WTC11 (cell line): Measurements from ENCODE around the gene FILIP1L. TPM values are rescaled to one million over a fixed set of nuclear protein-coding genes. Genes with fewer than 3 reads are reported as not detected.

Experiments used
- ATAC-seq: fragments of 200-7000 bp; cut with Tn5 transposase; 2 replicates; pipeline ENCODE4 v1.10.0; 2021; ENCODE audit warnings: mild to moderate bottlenecking, moderate library complexity
- CTCF ChIA-PET: fragments of 300-600 bp; sonication (Branson Sonifier 250); formaldehyde crosslinking; loops from one replicate; lab custom pipeline; 2021; ENCODE audit warnings: antibody characterized with exemption; lab: Charles Lee
- POLR2A ChIA-PET: fragments of 350-600 bp; sonication (Branson Sonifier 250); formaldehyde crosslinking; loops from one replicate; lab custom pipeline; 2021; ENCODE audit warnings: antibody characterized with exemption; lab: Charles Lee
- DNase-seq: peaks from one replicate; pipeline ENCODE4 v3.0.0; 2021; ENCODE audit warnings: low spot score
- H3K27ac Mint-ChIP-seq: 2 replicates; pipeline ENCODE4 v1.8.0; 2021; ENCODE audit warnings: mixed read lengths
- H3K27me3 Mint-ChIP-seq: 2 replicates; pipeline ENCODE4 v1.8.0; 2021; ENCODE audit warnings: low read depth, mild to moderate bottlenecking, moderate library complexity, mixed read lengths
- H3K36me3 Mint-ChIP-seq: 2 replicates; pipeline ENCODE4 v1.8.0; 2021; ENCODE audit warnings: mixed read lengths
- H3K4me1 Mint-ChIP-seq: 2 replicates; pipeline ENCODE4 v1.8.0; 2022; ENCODE audit warnings: mixed read lengths
- H3K4me3 Mint-ChIP-seq: 2 replicates; pipeline ENCODE4 v1.8.0; 2021; ENCODE audit warnings: mild to moderate bottlenecking, moderate library complexity, mixed read lengths
- H3K9me3 Mint-ChIP-seq: 2 replicates; pipeline ENCODE4 v1.8.0; 2021; ENCODE audit warnings: mixed read lengths
- E2F1 ChIP-seq: sonication (generic); formaldehyde crosslinking; IDR thresholded peaks from 2 replicates; pipeline ENCODE4 v1.8.0; 2022; ENCODE audit warnings: mild to moderate bottlenecking, missing genetic modification reagents
- ELF4 ChIP-seq: sonication (generic); formaldehyde crosslinking; IDR thresholded peaks from 2 replicates; pipeline ENCODE4 v1.8.1; 2022; ENCODE audit warnings: low read depth, mild to moderate bottlenecking, moderate library complexity, missing genetic modification reagents
- ERG ChIP-seq: fragments of 250-450 bp; sonication (Bioruptor Pico); IDR thresholded peaks from 2 replicates; pipeline ENCODE4 v1.8.0; 2021; ENCODE audit warnings: mild to moderate bottlenecking
- ETV6 ChIP-seq: sonication (generic); formaldehyde crosslinking; IDR thresholded peaks from 2 replicates; pipeline ENCODE4 v1.8.1; 2022; ENCODE audit warnings: mild to moderate bottlenecking, missing genetic modification reagents
- GRHL2 ChIP-seq: fragments of 250-450 bp; sonication (Bioruptor Pico); IDR thresholded peaks from 2 replicates; pipeline ENCODE4 v1.8.0; 2022; ENCODE audit warnings: mild to moderate bottlenecking, moderate library complexity; ENCODE audit not compliant: insufficient replicate concordance, severe bottlenecking
- IRF2 ChIP-seq: sonication (generic); formaldehyde crosslinking; IDR thresholded peaks from 2 replicates; pipeline ENCODE4 v1.8.0; 2022; ENCODE audit warnings: low read depth, missing genetic modification reagents, borderline replicate concordance
- MAX ChIP-seq: sonication (generic); formaldehyde crosslinking; IDR thresholded peaks from 2 replicates; pipeline ENCODE4 v1.8.0; 2022; ENCODE audit warnings: mild to moderate bottlenecking, missing genetic modification reagents
- MLX ChIP-seq: sonication (generic); formaldehyde crosslinking; IDR thresholded peaks from 2 replicates; pipeline ENCODE4 v1.8.1; 2023; ENCODE audit warnings: mild to moderate bottlenecking, missing genetic modification reagents, moderate library complexity
- NR2C2 ChIP-seq: sonication (generic); formaldehyde crosslinking; IDR thresholded peaks from 2 replicates; pipeline ENCODE4 v1.8.0; 2022; ENCODE audit warnings: mild to moderate bottlenecking, missing genetic modification reagents
- NR3C1 ChIP-seq: sonication (generic); formaldehyde crosslinking; conservative IDR thresholded peaks from 2 replicates; pipeline ENCODE4 v1.8.1; 2023; ENCODE audit warnings: low read depth, mild to moderate bottlenecking, missing genetic modification reagents
- PRDM15 ChIP-seq: sonication (generic); formaldehyde crosslinking; IDR thresholded peaks from 2 replicates; pipeline ENCODE4 v1.8.0; 2022; ENCODE audit warnings: missing genetic modification reagents
- PRRX2 ChIP-seq: fragments of 250-450 bp; sonication (Bioruptor Pico); IDR thresholded peaks from 2 replicates; pipeline ENCODE4 v1.8.0; 2021; ENCODE audit warnings: mild to moderate bottlenecking
- RELA ChIP-seq: sonication (generic); formaldehyde crosslinking; IDR thresholded peaks from 2 replicates; pipeline ENCODE4 v1.8.1; 2022; ENCODE audit warnings: missing genetic modification reagents, mild to moderate bottlenecking, borderline replicate concordance
- RORB ChIP-seq: fragments of 250-450 bp; sonication (Bioruptor Pico); IDR thresholded peaks from 2 replicates; pipeline ENCODE4 v1.9.0; 2021; ENCODE audit warnings: mild to moderate bottlenecking
- SMAD4 ChIP-seq: sonication (generic); formaldehyde crosslinking; IDR thresholded peaks from 2 replicates; pipeline ENCODE4 v1.8.0; 2022; ENCODE audit warnings: mild to moderate bottlenecking, missing genetic modification reagents
- TEAD1 ChIP-seq: sonication (generic); formaldehyde crosslinking; IDR thresholded peaks from 2 replicates; pipeline ENCODE4 v1.8.0; 2022; ENCODE audit warnings: mild to moderate bottlenecking, missing genetic modification reagents
- ZNF281 ChIP-seq: sonication (generic); formaldehyde crosslinking; IDR thresholded peaks from 2 replicates; pipeline ENCODE4 v1.8.0; 2023; ENCODE audit warnings: mild to moderate bottlenecking, missing genetic modification reagents
- ZNF671 ChIP-seq: fragments of 250-450 bp; sonication (Bioruptor Pico); IDR thresholded peaks from 2 replicates; pipeline ENCODE4 v1.8.0; 2021; ENCODE audit warnings: mild to moderate bottlenecking
- ZSCAN18 ChIP-seq: fragments of 250-450 bp; sonication (Bioruptor Pico); IDR thresholded peaks from 2 replicates; pipeline ENCODE4 v2.1.2; 2022; ENCODE audit warnings: mild to moderate bottlenecking, moderate library complexity
- total RNA-seq: library from RNA; stranded (reverse); gene quantifications from 3 replicates; pipeline ENCODE4 v1.2.3, GENCODE V29; 2021

The FILIP1L gene
- total RNA-seq, 1 experiment from 2014 or later = 0.17 TPM

GRCh38 chr3:100110162-100110561 lies 4.1 kb downstream of the FILIP1L start:
- H3K4me1 Mint-ChIP-seq = peaks cover 10% of the 10 kb centered on the region
- no peak for TF ChIP-seq ZNF281 (CRISPR knock-in tag)
- TF ChIP-seq TEAD1 (CRISPR knock-in tag) = no peak
- no peak for TF ChIP-seq SMAD4
- TF ChIP-seq NR2C2 (CRISPR knock-in tag) = no peak
- TF ChIP-seq ETV6 (CRISPR knock-in tag) = no peak
- TF ChIP-seq PRRX2 (CRISPR knock-in tag) = no peak
- TF ChIP-seq ZSCAN18 (CRISPR knock-in tag) = no peak
- no peak for TF ChIP-seq IRF2 (CRISPR knock-in tag)
- no peak for TF ChIP-seq MLX (CRISPR knock-in tag)
- TF ChIP-seq MAX = no peak
- TF ChIP-seq E2F1 (CRISPR knock-in tag) = no peak
- no peak for TF ChIP-seq NR3C1 (CRISPR knock-in tag)
- TF ChIP-seq ELF4 = no peak
- no peak for TF ChIP-seq ERG (CRISPR knock-in tag)
- TF ChIP-seq ZNF671 = no peak
- no peak for TF ChIP-seq GRHL2 (CRISPR knock-in tag)
- no peak for TF ChIP-seq RELA
- TF ChIP-seq PRDM15 = no peak
- no peak for TF ChIP-seq RORB
- H3K36me3 Mint-ChIP-seq = no peaks in the 10 kb centered on the region
- no peak overlapping the region for H3K4me3 Mint-ChIP-seq
- CTCF ChIA-PET = interaction anchor here (1.0 to 1.3 kb wide), 3 partner anchors 41 to 266 kb away, joined by 4 to 5 read pairs (median 4); no protein-coding TSS in a partner anchor
- no peak overlapping the region for H3K27ac Mint-ChIP-seq
- DNase-seq (no peak), ATAC-seq (no peak)
- H3K9me3 Mint-ChIP-seq = no peaks in the 10 kb centered on the region
- H3K27me3 Mint-ChIP-seq = no peaks in the 10 kb centered on the region
- POLR2A ChIA-PET = no interaction called here
